GM12873 (cell line): ENCODE measurements around the gene CHMP1A.
A peak's percentile ranks its signal among the peaks of the same experiment; 100 is the strongest.

Experiments
- TF ChIP-seq, protein P1 (sequence below): IDR thresholded peaks from 2 replicates; pipeline ENCODE4 v1.5.1; 2012; ENCODE audit warnings: low read depth, mild to moderate bottlenecking, moderate library complexity, low read length, control low read depth; ENCODE audit not compliant: insufficient read depth; ENCODE audit errors: missing control alignments

Gene CHMP1A

DNA sequence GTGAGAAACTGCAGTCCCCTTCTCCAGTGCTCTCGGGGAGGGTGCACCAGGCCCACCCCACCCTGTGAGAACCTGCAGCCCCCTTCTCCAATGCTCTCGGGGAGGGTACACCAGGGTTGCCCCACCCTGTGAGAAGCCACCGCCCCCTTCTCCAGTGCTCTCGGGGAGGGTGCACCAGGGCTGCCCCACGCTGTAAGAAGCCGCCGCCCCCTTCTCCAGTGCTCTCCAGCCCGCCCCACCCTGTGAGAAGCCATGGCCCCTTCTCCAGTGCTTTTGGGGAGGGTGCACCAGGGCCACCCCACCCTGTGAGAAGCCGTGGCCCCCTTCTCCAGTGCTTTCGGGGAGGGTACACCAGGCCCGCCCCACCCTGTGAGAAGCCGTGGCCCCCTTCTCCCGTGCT, 12.2 kb upstream of the CHMP1A start:
- TF ChIP-seq, protein P1, sequence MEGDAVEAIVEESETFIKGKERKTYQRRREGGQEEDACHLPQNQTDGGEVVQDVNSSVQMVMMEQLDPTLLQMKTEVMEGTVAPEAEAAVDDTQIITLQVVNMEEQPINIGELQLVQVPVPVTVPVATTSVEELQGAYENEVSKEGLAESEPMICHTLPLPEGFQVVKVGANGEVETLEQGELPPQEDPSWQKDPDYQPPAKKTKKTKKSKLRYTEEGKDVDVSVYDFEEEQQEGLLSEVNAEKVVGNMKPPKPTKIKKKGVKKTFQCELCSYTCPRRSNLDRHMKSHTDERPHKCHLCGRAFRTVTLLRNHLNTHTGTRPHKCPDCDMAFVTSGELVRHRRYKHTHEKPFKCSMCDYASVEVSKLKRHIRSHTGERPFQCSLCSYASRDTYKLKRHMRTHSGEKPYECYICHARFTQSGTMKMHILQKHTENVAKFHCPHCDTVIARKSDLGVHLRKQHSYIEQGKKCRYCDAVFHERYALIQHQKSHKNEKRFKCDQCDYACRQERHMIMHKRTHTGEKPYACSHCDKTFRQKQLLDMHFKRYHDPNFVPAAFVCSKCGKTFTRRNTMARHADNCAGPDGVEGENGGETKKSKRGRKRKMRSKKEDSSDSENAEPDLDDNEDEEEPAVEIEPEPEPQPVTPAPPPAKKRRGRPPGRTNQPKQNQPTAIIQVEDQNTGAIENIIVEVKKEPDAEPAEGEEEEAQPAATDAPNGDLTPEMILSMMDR = no peak

DNA sequence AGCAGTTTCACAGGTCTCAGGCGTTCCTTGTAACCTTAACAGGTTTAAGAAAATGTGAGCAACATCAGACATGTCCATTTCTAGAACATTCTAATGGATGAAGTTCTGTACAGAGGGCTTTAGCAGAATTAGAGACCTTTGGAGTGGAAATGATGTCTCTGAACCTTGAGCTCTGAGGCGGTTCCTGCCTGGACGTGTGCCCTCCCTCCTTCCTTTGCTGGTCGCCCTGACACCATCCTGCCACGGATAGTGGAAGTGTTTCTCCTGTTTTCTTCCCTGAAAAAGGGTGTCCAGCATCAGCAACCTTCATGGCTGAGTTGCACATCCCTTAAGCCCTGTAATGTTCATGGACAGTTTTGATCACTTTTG, 11.3 kb upstream of the CHMP1A start:
- TF ChIP-seq, protein P1 = no peak

DNA sequence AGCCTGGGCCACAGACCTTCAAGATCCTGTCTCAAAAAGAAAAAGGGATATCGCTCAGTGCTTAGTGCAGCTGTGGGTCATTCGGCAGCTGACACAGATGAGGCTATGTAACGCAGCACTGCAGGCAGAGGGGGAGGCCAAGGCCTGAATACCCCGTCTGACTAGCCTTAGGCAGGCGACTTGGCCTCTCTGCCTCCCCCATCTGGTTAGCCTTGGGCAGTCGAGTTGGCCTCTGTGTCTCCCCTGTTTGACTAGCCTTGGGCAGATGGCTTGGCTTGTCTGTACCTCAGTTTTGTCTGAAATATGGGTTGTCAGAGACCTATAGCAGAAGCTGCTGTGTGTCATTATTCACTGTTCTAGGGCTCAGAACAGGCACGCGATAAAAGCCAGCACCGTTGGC, 10.1 kb upstream of the CHMP1A start:
- TF ChIP-seq, protein P1 = no peak

DNA sequence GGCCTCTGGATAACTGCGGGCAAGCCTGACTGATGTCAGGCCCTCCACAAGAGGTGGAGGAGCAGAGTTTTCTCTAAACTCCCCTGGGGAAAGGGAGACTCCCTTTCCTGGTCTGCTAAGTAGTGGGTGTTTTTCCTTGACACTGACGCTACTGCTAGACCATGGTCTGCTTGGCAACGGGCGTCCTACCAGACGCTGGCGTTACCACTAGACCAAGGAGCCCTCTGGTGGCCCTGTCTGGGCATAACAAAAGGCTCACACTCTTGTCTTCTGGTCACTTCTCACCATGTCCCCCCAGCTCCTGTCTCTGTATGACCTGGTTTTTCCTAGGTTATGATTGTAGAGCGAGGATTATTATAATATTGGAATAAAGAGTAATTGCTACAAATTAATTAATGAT, 9.5 kb upstream of the CHMP1A start:
- TF ChIP-seq, protein P1 = peak; percentile 40

DNA sequence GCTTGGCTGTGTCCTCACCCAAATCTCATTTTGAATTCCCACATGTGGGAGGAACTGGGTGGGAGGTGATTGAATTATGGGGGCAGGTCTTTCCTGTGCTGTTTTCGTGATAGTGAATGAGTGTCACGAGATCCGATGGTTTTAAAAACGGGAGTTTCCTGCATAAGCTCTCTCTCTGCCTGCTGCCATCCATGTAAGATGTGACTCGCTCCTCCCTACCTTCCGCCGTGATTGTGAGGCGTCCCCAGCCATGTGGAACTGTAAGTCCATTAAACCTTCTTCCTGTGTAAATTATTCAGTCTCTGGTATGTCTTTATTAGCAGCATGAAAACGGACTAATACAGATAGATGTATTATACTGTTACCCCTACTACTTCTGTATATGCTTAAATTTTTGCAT, 3.7 kb upstream of the CHMP1A start:
- TF ChIP-seq, protein P1 = no peak

DNA sequence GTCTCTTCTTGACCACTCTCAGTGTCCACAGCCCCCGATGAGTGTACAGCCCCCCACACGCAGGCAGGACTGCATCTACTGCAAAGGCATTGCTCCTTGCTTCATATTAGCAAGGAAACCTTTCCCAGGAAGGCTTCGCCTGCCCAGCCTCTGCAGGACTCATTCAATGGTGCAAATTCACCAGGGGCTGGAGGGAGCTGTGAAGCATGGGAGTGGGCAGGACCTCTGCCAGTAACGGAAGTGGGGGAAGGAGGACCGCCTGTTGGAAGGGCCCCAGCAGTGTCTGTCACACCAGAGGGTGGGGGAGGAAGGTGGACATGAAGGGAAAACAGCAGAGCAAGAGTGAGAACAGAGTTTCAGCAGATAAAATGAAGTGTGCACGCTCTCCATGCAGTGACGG, 2.6 kb upstream of the CHMP1A start:
- TF ChIP-seq, protein P1 = no peak

DNA sequence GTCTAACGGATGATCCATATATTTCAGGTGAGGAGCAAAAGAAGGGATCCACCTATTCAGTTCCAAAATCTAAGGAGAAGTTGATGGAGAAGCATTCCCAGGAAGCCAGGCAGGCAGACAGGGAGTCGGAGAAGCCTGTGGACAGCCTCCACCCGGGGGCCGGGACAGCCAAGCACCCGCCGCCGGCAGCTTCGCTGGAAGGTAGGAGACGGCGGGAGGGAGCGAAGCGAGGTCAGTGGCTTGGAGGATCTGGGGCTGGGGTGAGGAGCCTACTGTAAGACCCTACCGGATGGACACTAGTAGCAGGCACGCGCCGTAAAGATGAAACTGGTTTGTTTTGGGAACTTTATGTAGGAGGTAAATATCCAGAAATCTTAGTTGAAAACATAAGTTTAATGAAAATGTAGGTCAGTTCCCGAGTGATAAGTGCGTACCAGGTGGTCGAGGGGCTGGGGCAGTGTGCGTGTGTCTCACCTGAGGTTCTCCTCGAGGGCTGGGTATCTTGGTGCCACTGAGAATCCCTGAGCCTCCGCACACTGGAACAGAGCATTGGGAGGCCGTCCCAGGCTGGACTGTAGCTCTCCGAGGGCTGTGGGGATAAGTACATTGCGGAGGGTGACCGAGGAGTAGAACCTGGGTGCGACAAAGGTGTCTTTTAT, 842 bp upstream of the CHMP1A start:
- TF ChIP-seq, protein P1 = no peak
